CD4-positive, alpha-beta T cell (primary cell): ENCODE data around the gene PDPK1. TPM values are rescaled to one million over a fixed set of nuclear protein-coding genes. Genes with fewer than 3 reads are reported as not detected.
A peak's percentile ranks its signal among the peaks of the same experiment; 100 is the strongest.
"Not testable (repeated sequence)": the region's sequence is repeated elsewhere in the genome, so short reads cannot be mapped to it uniquely, and the experiment has no call there.

Experiments
- ATAC-seq: fragments of 200-7000 bp; cut with Tn5 transposase; one replicate; pipeline ENCODE4 v1.10.0; 2022; ENCODE audit warnings: mild to moderate bottlenecking; ENCODE audit not compliant: poor library complexity
- CTCF ChIA-PET: fragments of 350-600 bp; sonication (Branson Sonifier 250); formaldehyde crosslinking; loops from one replicate; lab custom pipeline; 2021; ENCODE audit warnings: antibody characterized with exemption, inconsistent platforms; lab: Charles Lee
- POLR2A ChIA-PET: fragments of 350-600 bp; sonication (Branson Sonifier 250); formaldehyde crosslinking; loops from one replicate; lab custom pipeline; 2021; ENCODE audit warnings: antibody characterized with exemption, inconsistent platforms; lab: Charles Lee
- DNase-seq, 14 experiments: peaks; one replicate each; pipeline ENCODE4 v3.0.0-alpha.2; 2013 to 2020; ENCODE audit warnings: mixed read lengths in 2 of 14
- H3K27ac ChIP-seq, 2 donors: one replicate each; pipeline versions ENCODE4 v1.5.1 to v1.7.0; 2013; ENCODE audit warnings: low read length in 2 of 2, low read depth in 1 of 2, mild to moderate bottlenecking in 1 of 2
- H3K27me3 ChIP-seq, 2 experiments: 1 replicate in 1 of 2; 2 replicates in 1 of 2; pipeline versions ENCODE4 v1.6.1 to v1.7.0; 2013; ENCODE audit warnings: low read length in 2 of 2, control low read depth in 1 of 2, mild to moderate bottlenecking in 1 of 2, moderate library complexity in 1 of 2; ENCODE audit not compliant: insufficient read depth in 2 of 2, control insufficient read depth in 1 of 2
- H3K36me3 ChIP-seq: one replicate; pipeline ENCODE4 v1.6.1; 2013; ENCODE audit warnings: low read length, control low read depth; ENCODE audit not compliant: insufficient read depth
- H3K4me1 ChIP-seq: one replicate; pipeline ENCODE4 v1.6.1; 2013; ENCODE audit warnings: low read length, control low read depth; ENCODE audit not compliant: insufficient read depth
- H3K4me3 ChIP-seq: one replicate; pipeline ENCODE4 v1.5.1; 2013; ENCODE audit warnings: mild to moderate bottlenecking, low read length, moderate library complexity
- H3K9me3 ChIP-seq, 2 experiments: 1 replicate in 1 of 2; 2 replicates in 1 of 2; pipeline versions ENCODE4 v1.6.1 to v1.7.0; 2013; ENCODE audit warnings: low read length in 2 of 2, mild to moderate bottlenecking in 2 of 2, control low read depth in 1 of 2, moderate library complexity in 1 of 2; ENCODE audit not compliant: control insufficient read depth in 1 of 2, insufficient read depth in 1 of 2
- H3K27ac Mint-ChIP-seq: one replicate; pipeline ENCODE4 v1.8.0; 2020; ENCODE audit warnings: mixed read lengths
- H3K27me3 Mint-ChIP-seq: one replicate; pipeline ENCODE4 v1.8.0; 2021; ENCODE audit warnings: mixed read lengths
- H3K36me3 Mint-ChIP-seq: one replicate; pipeline ENCODE4 v1.8.0; 2021; ENCODE audit warnings: low read depth, mixed read lengths
- H3K4me1 Mint-ChIP-seq: one replicate; pipeline ENCODE4 v1.8.0; 2021; ENCODE audit warnings: low read depth, mixed read lengths
- H3K4me3 Mint-ChIP-seq: one replicate; pipeline ENCODE4 v1.8.0; 2020; ENCODE audit warnings: mild to moderate bottlenecking, mixed read lengths
- H3K9me3 Mint-ChIP-seq: one replicate; pipeline ENCODE4 v1.8.0; 2020; ENCODE audit warnings: mixed read lengths
- intact Hi-C, 2 experiments: fragments of 100-400 bp; cut with DNase I in 1 of 2; cut with micrococcal nuclease in 1 of 2; formaldehyde crosslinking; loops; one replicate each; pipeline versions ENCODE4 v1.15.1 to v1.9.0; 2023 to 2025; cut with DNase I, micrococcal nuclease
- total RNA-seq, 174 experiments: library from RNA in 2 of 174; stranded (reverse) in 2 of 174; gene quantifications; one replicate each; pipeline ENCODE4 v1.2.3 and lab custom pipeline; 2021 to 2026
- TF ChIP-seq, protein P1 (sequence below): fragments of 200-600 bp; IDR thresholded peaks from one replicate; pipeline ENCODE4 v1.8.0; 2022; ENCODE audit warnings: antibody characterized with exemption, mild to moderate bottlenecking

The PDPK1 gene
- total RNA-seq, 2 experiments from 2014 or later, result 46.1 to 51.1 TPM

DNA sequence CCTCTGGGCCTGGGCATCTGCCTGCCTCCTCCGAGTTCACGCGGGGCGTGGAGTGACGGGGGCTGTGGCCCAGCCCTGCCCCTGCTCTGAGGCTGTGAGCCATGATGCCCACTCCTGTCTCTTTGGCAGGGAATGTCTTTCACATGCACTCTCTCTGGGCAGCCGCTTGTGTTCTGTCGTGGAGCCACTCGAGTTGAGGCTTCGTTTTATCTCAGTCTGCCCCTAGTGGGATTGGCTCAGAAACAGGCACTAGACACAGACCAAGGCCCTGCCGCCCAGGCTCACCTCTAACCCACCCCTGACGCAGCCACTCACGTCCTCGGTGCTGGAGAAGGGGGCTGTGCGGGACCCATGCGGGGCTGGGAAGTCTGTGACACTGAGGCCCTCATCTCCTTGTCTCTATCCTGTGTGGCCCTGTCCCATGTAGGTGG is 77.0 kb downstream of the PDPK1 start:
- no peak overlapping the region for H3K4me3 Mint-ChIP-seq
- Histone ChIP-seq H3K4me3 (no peak overlapping the region), H3K27ac (no peak overlapping the region), H3K9me3 (no peaks in the 10 kb centered on the region), H3K27me3 (no peaks in the 10 kb centered on the region), H3K36me3 (peaks cover 12% of the 10 kb centered on the region), H3K4me1 (no peaks in the 10 kb centered on the region)
- peak in 1 of 14 experiments; percentile 24 for DNase-seq
- POLR2A ChIA-PET, result no interaction called here
- peaks cover 23% of the 10 kb centered on the region for H3K36me3 Mint-ChIP-seq
- H3K9me3 Mint-ChIP-seq, result no peaks in the 10 kb centered on the region
- CTCF ChIA-PET, result no interaction called here
- TF ChIP-seq, protein P1, sequence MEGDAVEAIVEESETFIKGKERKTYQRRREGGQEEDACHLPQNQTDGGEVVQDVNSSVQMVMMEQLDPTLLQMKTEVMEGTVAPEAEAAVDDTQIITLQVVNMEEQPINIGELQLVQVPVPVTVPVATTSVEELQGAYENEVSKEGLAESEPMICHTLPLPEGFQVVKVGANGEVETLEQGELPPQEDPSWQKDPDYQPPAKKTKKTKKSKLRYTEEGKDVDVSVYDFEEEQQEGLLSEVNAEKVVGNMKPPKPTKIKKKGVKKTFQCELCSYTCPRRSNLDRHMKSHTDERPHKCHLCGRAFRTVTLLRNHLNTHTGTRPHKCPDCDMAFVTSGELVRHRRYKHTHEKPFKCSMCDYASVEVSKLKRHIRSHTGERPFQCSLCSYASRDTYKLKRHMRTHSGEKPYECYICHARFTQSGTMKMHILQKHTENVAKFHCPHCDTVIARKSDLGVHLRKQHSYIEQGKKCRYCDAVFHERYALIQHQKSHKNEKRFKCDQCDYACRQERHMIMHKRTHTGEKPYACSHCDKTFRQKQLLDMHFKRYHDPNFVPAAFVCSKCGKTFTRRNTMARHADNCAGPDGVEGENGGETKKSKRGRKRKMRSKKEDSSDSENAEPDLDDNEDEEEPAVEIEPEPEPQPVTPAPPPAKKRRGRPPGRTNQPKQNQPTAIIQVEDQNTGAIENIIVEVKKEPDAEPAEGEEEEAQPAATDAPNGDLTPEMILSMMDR, result no peak
- ATAC-seq, result no peak
- intact Hi-C loops, result no loop called here
- H3K4me1 Mint-ChIP-seq, result no peaks in the 10 kb centered on the region
- H3K27me3 Mint-ChIP-seq, result no peaks in the 10 kb centered on the region
- no peak overlapping the region for H3K27ac Mint-ChIP-seq

DNA sequence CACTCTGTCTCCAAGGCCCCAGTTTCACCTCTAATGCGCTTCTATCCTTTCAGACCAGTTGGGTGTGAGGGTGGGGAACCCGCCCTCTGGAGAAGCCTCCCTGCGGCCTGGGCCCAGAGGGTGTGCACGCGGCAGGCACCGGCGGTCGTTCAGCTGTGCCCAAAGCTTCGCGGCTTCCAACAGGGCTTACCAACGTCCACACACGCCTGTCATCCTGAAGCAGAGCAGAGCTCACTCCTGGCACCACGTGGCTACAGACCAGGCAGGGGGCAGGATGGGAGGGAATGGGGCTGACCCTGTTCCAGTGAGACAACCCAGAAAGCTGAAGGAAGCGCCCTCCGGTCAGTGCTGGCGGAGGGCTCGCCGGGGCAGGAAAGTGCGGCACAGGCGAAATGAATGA is 81.1 kb downstream of the PDPK1 start:
- H3K27me3 ChIP-seq, H3K4me3 Mint-ChIP-seq, H3K36me3 ChIP-seq, H3K4me3 ChIP-seq, H3K27ac ChIP-seq, H3K9me3 ChIP-seq, H3K27me3 Mint-ChIP-seq, intact Hi-C loops, H3K4me1 Mint-ChIP-seq, DNase-seq, POLR2A ChIA-PET, H3K36me3 Mint-ChIP-seq, CTCF ChIA-PET, H3K27ac Mint-ChIP-seq, ATAC-seq, H3K4me1 ChIP-seq, H3K9me3 Mint-ChIP-seq: not testable (repeated sequence)

DNA sequence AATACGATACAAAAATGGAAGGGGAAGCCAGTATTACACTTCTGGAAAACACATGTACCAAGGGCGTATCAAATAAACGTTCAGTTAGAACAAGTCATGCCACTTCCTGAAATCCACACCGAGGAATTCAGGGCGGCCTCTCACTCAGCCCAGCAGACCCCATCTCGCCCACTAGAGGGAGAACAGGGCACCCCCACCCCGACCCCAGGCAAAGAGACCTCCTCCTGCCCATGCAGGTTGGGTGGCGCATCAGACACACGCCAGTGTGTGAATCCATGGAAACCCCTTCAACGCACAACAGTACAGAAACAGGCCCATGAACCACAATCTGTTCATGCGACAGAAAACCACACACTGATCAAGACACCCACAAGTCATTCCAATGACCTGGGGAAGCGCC is 81.8 kb downstream of the PDPK1 start:
- H3K36me3 ChIP-seq, H3K4me1 Mint-ChIP-seq, H3K27ac Mint-ChIP-seq, H3K4me1 ChIP-seq, H3K4me3 ChIP-seq, H3K36me3 Mint-ChIP-seq, POLR2A ChIA-PET, H3K4me3 Mint-ChIP-seq, CTCF ChIA-PET, H3K9me3 Mint-ChIP-seq, H3K27me3 Mint-ChIP-seq, H3K9me3 ChIP-seq, H3K27me3 ChIP-seq, H3K27ac ChIP-seq, intact Hi-C loops: not testable (repeated sequence)
- DNase-seq (peak in 1 of 14 experiments; percentile 38), ATAC-seq (peak; percentile 48)

DNA sequence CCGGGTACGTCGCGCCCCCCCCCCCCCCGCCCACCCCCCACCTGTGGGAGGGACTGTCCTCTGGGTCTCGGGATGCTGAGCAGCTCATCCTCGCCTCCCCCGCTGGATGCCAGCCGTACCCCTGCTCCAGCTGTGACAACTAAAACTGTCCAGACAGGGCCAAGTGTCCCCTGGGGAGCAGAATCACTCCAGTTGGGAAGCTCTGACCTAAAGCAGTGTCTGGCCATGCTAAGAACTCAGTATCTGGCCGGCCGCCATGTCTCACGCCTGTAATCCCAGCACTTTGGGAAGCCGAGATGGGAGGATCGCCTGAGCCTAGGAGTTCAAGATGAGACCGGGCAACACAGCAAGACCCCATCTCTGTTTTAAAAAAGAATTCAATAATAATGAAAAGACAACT is 83.0 kb downstream of the PDPK1 start:
- H3K36me3 Mint-ChIP-seq, H3K4me3 ChIP-seq, intact Hi-C loops, H3K36me3 ChIP-seq, DNase-seq, H3K27me3 ChIP-seq, H3K27ac ChIP-seq, H3K9me3 Mint-ChIP-seq, H3K27me3 Mint-ChIP-seq, CTCF ChIA-PET, H3K4me3 Mint-ChIP-seq, H3K4me1 ChIP-seq, H3K27ac Mint-ChIP-seq, ATAC-seq, H3K4me1 Mint-ChIP-seq, H3K9me3 ChIP-seq, POLR2A ChIA-PET: not testable (repeated sequence)

DNA sequence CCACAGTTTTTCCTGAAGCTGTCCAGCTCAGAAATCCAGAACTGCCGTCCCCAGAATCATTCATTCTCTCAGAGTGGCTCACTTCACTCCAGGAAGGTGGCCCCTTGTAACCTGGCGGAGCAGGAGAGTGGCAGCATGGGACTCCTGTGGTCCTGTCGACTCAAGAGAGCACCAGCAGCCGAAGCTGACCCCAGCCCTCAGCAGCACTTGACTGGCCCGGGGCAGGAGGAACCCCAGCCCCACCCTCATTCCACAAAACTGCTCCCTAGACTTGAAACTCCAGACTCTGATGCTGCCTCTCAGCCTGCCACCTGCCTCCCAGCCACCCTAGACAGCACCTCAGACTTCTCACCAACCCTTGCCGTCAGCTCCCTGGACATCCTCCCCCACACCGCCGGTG is 83.6 kb downstream of the PDPK1 start:
- H3K27me3 Mint-ChIP-seq, H3K36me3 ChIP-seq, H3K4me3 Mint-ChIP-seq, DNase-seq, ATAC-seq, H3K36me3 Mint-ChIP-seq, H3K27ac Mint-ChIP-seq, POLR2A ChIA-PET, H3K27ac ChIP-seq, H3K4me3 ChIP-seq, H3K4me1 Mint-ChIP-seq, CTCF ChIA-PET, H3K27me3 ChIP-seq, H3K9me3 Mint-ChIP-seq, H3K4me1 ChIP-seq, H3K9me3 ChIP-seq, intact Hi-C loops: not testable (repeated sequence)

DNA sequence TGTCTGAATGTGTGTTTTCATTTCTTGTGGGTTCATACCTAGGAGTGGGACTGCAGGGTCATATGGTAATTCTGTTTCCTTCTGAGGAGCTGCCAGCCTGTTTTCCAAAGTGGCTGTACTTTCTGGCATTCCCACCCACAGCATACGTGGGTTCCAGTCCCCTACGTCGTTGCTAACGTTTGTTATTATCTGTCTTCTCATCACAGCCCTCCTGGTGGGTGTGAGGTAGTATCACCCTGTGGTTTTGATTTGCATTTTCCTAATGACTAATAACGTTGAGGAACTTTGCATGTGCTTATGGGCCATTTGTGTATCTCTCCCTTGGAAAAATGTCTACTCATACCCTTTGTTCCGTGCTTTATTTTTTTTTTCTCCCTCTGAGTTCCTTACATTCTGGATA is 89.3 kb downstream of the PDPK1 start:
- H3K36me3 Mint-ChIP-seq, H3K27me3 Mint-ChIP-seq, H3K4me1 Mint-ChIP-seq, H3K27ac Mint-ChIP-seq, H3K27ac ChIP-seq, DNase-seq, H3K36me3 ChIP-seq, ATAC-seq, CTCF ChIA-PET, H3K9me3 ChIP-seq, intact Hi-C loops, H3K9me3 Mint-ChIP-seq, H3K27me3 ChIP-seq, H3K4me3 Mint-ChIP-seq, H3K4me1 ChIP-seq, H3K4me3 ChIP-seq, POLR2A ChIA-PET: not testable (repeated sequence)

DNA sequence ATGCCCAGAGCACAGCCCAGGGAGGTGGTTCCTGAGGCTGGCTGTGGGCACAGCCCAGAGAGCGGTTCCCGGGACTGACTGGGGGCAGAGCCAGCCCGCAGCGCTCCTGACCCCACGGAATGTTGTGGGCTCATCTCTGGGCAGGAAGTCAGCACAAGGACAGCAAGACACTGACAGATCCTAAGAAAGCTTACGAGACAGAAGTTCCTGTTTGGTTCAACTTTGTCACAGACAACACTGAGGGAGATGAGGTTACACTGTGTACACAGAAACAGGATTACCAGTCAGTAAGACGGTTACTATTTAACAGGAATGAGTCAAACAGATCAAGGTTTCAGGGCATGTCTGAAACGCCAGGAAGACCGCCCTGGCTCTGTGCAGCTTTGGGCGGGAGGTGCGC is 93.4 kb downstream of the PDPK1 start:
- H3K27ac Mint-ChIP-seq, H3K27me3 ChIP-seq, intact Hi-C loops, ATAC-seq, H3K4me1 ChIP-seq, H3K4me3 Mint-ChIP-seq, DNase-seq, H3K27ac ChIP-seq, CTCF ChIA-PET, H3K36me3 Mint-ChIP-seq, H3K9me3 Mint-ChIP-seq, H3K4me1 Mint-ChIP-seq, H3K36me3 ChIP-seq, H3K9me3 ChIP-seq, H3K27me3 Mint-ChIP-seq, H3K4me3 ChIP-seq, POLR2A ChIA-PET: not testable (repeated sequence)
